A549 (cell line): ENCODE measurements around the gene PRKAG2.

Experiments
- CBX8 ChIP-seq: fragments of 200-600 bp; sonication (generic); IDR thresholded peaks from 2 replicates; pipeline ENCODE4 v1.6.1; 2016
- CHD2 ChIP-seq: fragments of 150-350 bp; IDR thresholded peaks from 2 replicates; pipeline ENCODE4 v1.6.1; 2014; ENCODE audit warnings: low read length; ENCODE audit not compliant: partially characterized antibody
- EP300 ChIP-seq, 2 experiments: fragments of >200 bp; sonication (Bioruptor Twin); formaldehyde crosslinking; IDR thresholded peaks; 2 replicates in 1 of 2; 3 replicates in 1 of 2; pipeline ENCODE4 v1.6.1; 2016 to 2017
- NFE2L2 ChIP-seq: fragments of 150-350 bp; conservative IDR thresholded peaks from 2 replicates; pipeline ENCODE4 v1.6.1; 2014; ENCODE audit warnings: low read length
- POLR2A ChIP-seq: IDR thresholded peaks from 2 replicates; pipeline ENCODE4 v1.6.1; 2012; ENCODE audit warnings: mild to moderate bottlenecking, low read length
- TF ChIP-seq, protein P1 (sequence below): fragments of >200 bp; sonication (Bioruptor Twin); formaldehyde crosslinking; IDR thresholded peaks from 3 replicates; pipeline ENCODE4 v1.5.1; 2016

DNA sequence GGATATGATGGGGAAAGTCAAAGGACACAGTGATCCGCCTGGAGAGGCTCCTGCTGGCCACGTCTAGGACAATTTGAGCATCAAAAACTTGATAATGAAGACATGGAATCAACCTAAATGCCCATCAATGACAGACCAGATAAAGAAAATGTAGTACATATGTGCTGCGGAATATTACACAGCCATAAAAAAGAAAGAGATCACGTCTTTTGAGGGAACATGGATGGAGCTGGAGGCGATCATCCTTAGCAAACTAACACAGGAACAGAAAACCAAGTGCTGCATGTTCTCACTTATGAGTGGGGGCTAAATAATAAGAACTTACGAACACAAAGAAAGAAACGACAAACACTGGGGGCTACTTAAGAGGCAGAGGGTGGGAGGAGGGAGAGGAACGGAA lies 124.9 kb downstream of the PRKAG2 start:
- TF ChIP-seq, protein P1, sequence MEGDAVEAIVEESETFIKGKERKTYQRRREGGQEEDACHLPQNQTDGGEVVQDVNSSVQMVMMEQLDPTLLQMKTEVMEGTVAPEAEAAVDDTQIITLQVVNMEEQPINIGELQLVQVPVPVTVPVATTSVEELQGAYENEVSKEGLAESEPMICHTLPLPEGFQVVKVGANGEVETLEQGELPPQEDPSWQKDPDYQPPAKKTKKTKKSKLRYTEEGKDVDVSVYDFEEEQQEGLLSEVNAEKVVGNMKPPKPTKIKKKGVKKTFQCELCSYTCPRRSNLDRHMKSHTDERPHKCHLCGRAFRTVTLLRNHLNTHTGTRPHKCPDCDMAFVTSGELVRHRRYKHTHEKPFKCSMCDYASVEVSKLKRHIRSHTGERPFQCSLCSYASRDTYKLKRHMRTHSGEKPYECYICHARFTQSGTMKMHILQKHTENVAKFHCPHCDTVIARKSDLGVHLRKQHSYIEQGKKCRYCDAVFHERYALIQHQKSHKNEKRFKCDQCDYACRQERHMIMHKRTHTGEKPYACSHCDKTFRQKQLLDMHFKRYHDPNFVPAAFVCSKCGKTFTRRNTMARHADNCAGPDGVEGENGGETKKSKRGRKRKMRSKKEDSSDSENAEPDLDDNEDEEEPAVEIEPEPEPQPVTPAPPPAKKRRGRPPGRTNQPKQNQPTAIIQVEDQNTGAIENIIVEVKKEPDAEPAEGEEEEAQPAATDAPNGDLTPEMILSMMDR, result no peak
- no peak for TF ChIP-seq POLR2A
- no peak for TF ChIP-seq EP300 (IDR thresholded peaks at IDR 0.05)
- no peak for TF ChIP-seq CHD2
- TF ChIP-seq CBX8, result no peak
- TF ChIP-seq NFE2L2, result no peak
